ENCODE data around the gene PITPNM3. TPM values are rescaled to one million over a fixed set of nuclear protein-coding genes. Genes with fewer than 3 reads are reported as not detected.

PITPNM3 gene
- total RNA-seq, 2 donors from 2014 or later: 5.3 to 7.9 TPM

DNA sequence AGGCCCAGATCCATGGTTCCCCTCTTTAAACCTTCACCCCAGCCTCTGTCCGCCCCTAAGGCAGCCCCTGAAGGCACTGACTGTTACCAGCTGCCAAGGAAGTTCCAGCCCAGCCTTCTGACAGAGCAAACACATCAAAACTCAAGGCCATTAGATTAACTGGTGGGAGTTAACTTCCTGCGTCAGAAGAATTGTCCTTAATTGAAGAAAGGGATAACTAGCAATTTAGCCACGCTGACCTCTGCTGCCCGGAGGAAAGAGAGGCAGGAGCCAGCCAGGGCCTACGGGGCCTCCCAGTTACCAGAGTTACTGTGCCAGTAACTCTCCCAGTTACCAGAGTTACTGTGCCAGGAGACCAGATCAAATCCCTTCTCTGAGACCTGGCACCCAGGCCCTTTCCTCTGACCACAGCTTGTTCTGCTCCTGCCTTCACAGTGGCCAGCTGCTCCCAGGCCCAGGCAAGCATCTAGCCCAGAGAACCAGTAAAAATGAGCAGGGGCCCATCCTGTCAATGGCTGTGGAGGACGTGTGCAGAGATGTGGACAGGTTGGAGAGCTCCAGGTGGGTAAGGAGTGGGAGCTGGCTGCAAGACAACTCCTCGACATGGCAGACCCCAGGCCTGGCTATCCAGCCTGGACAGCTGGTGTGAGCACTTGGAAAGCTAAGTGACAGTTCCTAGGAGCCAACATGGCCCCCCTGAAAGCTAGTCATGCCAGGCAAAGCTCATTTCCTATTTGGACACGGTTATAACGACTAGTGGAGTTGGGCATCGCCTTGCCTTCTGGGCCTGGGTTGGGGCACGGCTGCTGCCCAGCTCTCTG lies 2.8 kb upstream of the PITPNM3 start:
- Histone ChIP-seq H3K4me3 (no peak overlapping the region), H3K4me1 (replicated peaks) (no peaks in the 10 kb centered on the region), H3K27me3 (replicated peaks; ENCODE audit: insufficient read depth) (no peaks in the 10 kb centered on the region), H3K36me3 (no peaks in the 10 kb centered on the region), H3K27ac (no peak overlapping the region), H3K9me3 (no peaks in the 10 kb centered on the region)
- DNase-seq (ENCODE audit: low spot score): no peak
- 68% methylated on average over 11 of the region's 11 CpGs for WGBS
- intact Hi-C loops (cut with DNase I): no loop called here
- TF ChIP-seq POLR2AphosphoS5 (IDR thresholded peaks at IDR 0.05) (no peak), POLR2A (IDR thresholded peaks at IDR 0.05) (no peak)
- TF ChIP-seq, protein P1, sequence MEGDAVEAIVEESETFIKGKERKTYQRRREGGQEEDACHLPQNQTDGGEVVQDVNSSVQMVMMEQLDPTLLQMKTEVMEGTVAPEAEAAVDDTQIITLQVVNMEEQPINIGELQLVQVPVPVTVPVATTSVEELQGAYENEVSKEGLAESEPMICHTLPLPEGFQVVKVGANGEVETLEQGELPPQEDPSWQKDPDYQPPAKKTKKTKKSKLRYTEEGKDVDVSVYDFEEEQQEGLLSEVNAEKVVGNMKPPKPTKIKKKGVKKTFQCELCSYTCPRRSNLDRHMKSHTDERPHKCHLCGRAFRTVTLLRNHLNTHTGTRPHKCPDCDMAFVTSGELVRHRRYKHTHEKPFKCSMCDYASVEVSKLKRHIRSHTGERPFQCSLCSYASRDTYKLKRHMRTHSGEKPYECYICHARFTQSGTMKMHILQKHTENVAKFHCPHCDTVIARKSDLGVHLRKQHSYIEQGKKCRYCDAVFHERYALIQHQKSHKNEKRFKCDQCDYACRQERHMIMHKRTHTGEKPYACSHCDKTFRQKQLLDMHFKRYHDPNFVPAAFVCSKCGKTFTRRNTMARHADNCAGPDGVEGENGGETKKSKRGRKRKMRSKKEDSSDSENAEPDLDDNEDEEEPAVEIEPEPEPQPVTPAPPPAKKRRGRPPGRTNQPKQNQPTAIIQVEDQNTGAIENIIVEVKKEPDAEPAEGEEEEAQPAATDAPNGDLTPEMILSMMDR (IDR thresholded peaks at IDR 0.05): no peak

DNA sequence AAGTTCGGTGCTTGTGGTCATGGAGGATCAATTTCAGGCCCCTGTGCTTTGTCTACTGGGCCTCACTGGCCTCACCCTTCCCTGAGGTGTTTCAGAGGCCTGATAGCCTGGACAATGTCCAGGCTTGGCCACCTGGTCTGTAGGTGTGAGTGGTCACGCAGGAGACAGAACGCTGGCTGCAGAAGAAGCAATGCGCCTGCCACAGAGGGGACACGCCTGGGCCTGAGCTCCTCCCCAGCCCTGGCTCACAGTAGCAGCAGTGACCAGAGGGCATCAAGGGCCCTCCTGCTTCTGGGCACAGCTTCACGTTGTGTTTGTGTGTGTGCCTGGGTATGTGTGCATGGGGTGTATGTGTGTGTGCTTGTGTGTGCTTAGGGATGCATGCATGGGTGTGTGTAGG lies 1.9 kb upstream of the PITPNM3 start:
- no peaks in the 10 kb centered on the region for H3K27me3 ChIP-seq (replicated peaks; ENCODE audit: insufficient read depth)
- H3K9me3 ChIP-seq: no peaks in the 10 kb centered on the region
- H3K4me1 ChIP-seq (replicated peaks): no peaks in the 10 kb centered on the region
- intact Hi-C loops (cut with DNase I): no loop called here
- no peaks in the 10 kb centered on the region for H3K36me3 ChIP-seq
- H3K4me3 ChIP-seq: no peak overlapping the region
- 68% methylated on average over 5 of the region's 6 CpGs for WGBS
- no peak for TF ChIP-seq POLR2AphosphoS5 (IDR thresholded peaks at IDR 0.05)
- TF ChIP-seq, protein P1 (IDR thresholded peaks at IDR 0.05): no peak
- no peak for TF ChIP-seq POLR2A (IDR thresholded peaks at IDR 0.05)
- no peak overlapping the region for H3K27ac ChIP-seq
- DNase-seq (ENCODE audit: low spot score): no peak

DNA sequence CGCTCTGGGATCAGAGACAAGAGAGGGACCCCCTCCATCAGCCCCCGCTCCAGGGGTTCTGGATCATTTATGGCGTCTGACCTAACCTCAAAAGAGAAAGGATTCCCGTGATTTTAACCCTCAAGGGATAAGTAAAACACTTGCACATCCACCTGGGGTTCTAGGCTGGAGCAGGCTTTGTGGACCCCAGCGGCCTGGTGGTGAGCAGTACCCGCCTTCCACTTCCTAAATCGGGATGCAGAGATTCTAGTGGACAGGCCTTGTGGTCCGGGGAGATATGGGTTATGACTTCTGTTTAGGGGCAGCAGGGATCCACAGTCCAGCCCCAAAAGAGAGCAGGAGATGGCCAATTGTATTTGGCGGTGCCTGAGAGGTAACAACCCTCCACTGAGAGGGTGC lies 684 bp upstream of the PITPNM3 start:
- peaks cover 3% of the 10 kb centered on the region for H3K4me1 ChIP-seq (replicated peaks)
- no peaks in the 10 kb centered on the region for H3K9me3 ChIP-seq
- intact Hi-C loops (cut with DNase I): no loop called here
- no peaks in the 10 kb centered on the region for H3K27me3 ChIP-seq (replicated peaks; ENCODE audit: insufficient read depth)
- WGBS: 39% methylated on average over 9 of the region's 9 CpGs
- no peaks in the 10 kb centered on the region for H3K36me3 ChIP-seq
- H3K27ac ChIP-seq: peak overlapping the region; percentile 67 to 77
- DNase-seq (ENCODE audit: low spot score): no peak
- H3K4me3 ChIP-seq: peak overlapping the region; percentile 64 to 71
- no peak for TF ChIP-seq POLR2A (IDR thresholded peaks at IDR 0.05)
- TF ChIP-seq, protein P1 (IDR thresholded peaks at IDR 0.05): no peak
- no peak for TF ChIP-seq POLR2AphosphoS5 (IDR thresholded peaks at IDR 0.05)

DNA sequence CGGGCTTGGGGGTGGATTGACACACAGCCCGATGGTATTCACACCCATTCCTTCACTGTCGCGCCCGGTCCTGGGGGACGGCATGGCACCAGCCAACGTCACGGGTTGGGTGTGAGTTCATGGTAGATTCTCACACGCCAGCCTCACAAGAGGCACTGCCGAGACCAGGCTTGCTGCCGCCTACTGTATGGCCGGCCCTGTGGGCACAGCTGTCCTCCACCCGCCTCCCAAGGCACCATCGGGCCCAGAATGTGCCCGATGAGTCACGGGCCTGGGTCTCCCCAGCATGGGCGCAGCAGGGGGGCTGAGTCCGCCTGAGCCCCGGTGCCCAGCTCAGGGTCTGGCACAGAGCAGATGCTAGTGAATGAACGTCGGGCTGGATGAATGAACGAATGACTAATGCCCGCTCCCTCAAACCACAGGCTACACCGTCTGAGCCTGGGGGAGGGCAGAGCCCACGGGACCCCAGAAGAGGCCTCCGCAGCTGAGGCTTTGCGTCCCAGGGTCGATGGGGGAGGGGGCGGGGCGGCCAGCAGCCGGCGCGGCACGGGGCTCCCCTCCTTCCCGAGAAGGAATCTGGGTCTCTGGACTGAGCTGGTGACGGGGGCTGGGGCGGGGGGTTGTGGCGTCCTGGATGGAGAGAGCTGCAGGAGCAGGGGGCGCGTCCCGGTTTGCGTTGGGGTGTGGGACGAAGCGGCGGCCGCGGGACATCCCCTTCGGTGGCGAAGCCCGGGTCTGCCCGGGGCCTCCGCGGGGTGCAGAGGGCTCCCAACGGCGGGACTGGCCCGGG lies 829 bp downstream of the PITPNM3 start:
- DNase-seq (ENCODE audit: low spot score): peak; percentile 38
- TF ChIP-seq POLR2A (IDR thresholded peaks at IDR 0.05) (peak; percentile 42), POLR2AphosphoS5 (IDR thresholded peaks at IDR 0.05) (peak; percentile 30)
- TF ChIP-seq, protein P1 (IDR thresholded peaks at IDR 0.05): no peak
- H3K27me3 ChIP-seq (replicated peaks; ENCODE audit: insufficient read depth): no peaks in the 10 kb centered on the region
- peak overlapping the region; percentile 64 to 71 for H3K4me3 ChIP-seq
- peak overlapping the region; percentile 70 to 71 for H3K27ac ChIP-seq
- H3K36me3 ChIP-seq: no peaks in the 10 kb centered on the region
- H3K9me3 ChIP-seq: no peaks in the 10 kb centered on the region
- WGBS: under 1% methylated on average over 40 of the region's 56 CpGs
- intact Hi-C loops (cut with DNase I): no loop called here
- peaks cover 7% of the 10 kb centered on the region for H3K4me1 ChIP-seq (replicated peaks)
